Breast epithelium (tissue), 3 donors: ENCODE results near the gene PEX26.

Source experiments
- CTCF ChIP-seq, 3 donors: fragments of 450-650 bp; IDR thresholded peaks; one replicate each; pipeline ENCODE4 v1.5.1; 2016 to 2017; ENCODE audit warnings: antibody characterized with exemption in 3 of 3, mild to moderate bottlenecking in 3 of 3, moderate library complexity in 3 of 3
- POLR2A ChIP-seq: fragments of 450-650 bp; IDR thresholded peaks from one replicate; pipeline ENCODE4 v1.6.1; 2016; ENCODE audit warnings: antibody characterized with exemption, mild to moderate bottlenecking, moderate library complexity
- POLR2AphosphoS5 ChIP-seq, 3 donors: sonication (generic); formaldehyde crosslinking; IDR thresholded peaks; one replicate each; pipeline ENCODE4 v1.6.1; 2017; ENCODE audit warnings: antibody characterized with exemption in 3 of 3

- TF ChIP-seq POLR2A (no peak), CTCF (IDR thresholded peaks at IDR 0.05) (no peak), POLR2AphosphoS5 (IDR thresholded peaks at IDR 0.05) (no peak)
These were observed 12.5 kb downstream of the PEX26 start for GRCh38 chr22:18090286-18090685.
